OCI-LY3 (cell line): Measurements from ENCODE around the gene TK1.

Source experiments
- H2AFZ ChIP-seq: fragments of 200-600, 300-600 bp; shearing (Covaris generic); 2 replicates; pipeline ENCODE4 v1.6.0; 2014; ENCODE audit warnings: antibody characterized with exemption, low read depth, low read length
- H3K27ac ChIP-seq: fragments of 200-600, 300-600 bp; sonication (generic); 2 replicates; pipeline ENCODE4 v1.5.1; 2014; ENCODE audit warnings: mild to moderate bottlenecking, low read length, moderate library complexity, mixed read lengths
- H3K27me3 ChIP-seq: fragments of 200-600, 300-600 bp; sonication (generic); 2 replicates; pipeline ENCODE4 v1.6.1; 2014; ENCODE audit warnings: low read depth, low read length, mixed read lengths
- H3K36me3 ChIP-seq: fragments of 200-600, 300-600 bp; sonication (generic); replicated peaks from 2 replicates; pipeline ENCODE3; 2014; ENCODE audit warnings: low read depth, low read length, mixed read lengths
- H3K4me1 ChIP-seq: fragments of 300-600, 200-600 bp; sonication (generic); 2 replicates; pipeline ENCODE4 v1.6.1; 2014; ENCODE audit warnings: low read length, mixed read lengths
- H3K4me2 ChIP-seq: fragments of 200-600, 300-600 bp; sonication (generic); 2 replicates; pipeline ENCODE4 v1.6.1; 2014; ENCODE audit warnings: low read length, mixed read lengths
- H3K4me3 ChIP-seq: fragments of 300-600, 200-600 bp; sonication (generic); 2 replicates; pipeline ENCODE4 v1.5.1; 2014; ENCODE audit warnings: antibody characterized with exemption, mild to moderate bottlenecking, low read length, moderate library complexity
- H3K79me2 ChIP-seq: fragments of 300-600, 200-600 bp; shearing (Covaris generic); 2 replicates; pipeline ENCODE4 v1.6.1; 2014; ENCODE audit warnings: mild to moderate bottlenecking, low read length, mixed read lengths
- H3K9ac ChIP-seq: fragments of 300-600, 200-600 bp; shearing (Covaris generic); 2 replicates; pipeline ENCODE4 v1.6.0; 2014; ENCODE audit warnings: mild to moderate bottlenecking, low read length, moderate library complexity
- H3K9me3 ChIP-seq: fragments of 200-600, 300-600 bp; shearing (Covaris generic); 2 replicates; pipeline ENCODE4 v1.6.1; 2014; ENCODE audit warnings: low read length, mixed read lengths; ENCODE audit not compliant: insufficient read depth
- H4K20me1 ChIP-seq: fragments of 200-600, 300-600 bp; sonication (generic); 2 replicates; pipeline ENCODE4 v1.6.1; 2016; ENCODE audit warnings: low read length, mixed read lengths; ENCODE audit not compliant: insufficient read depth
- CTCF ChIP-seq: fragments of 200-600, 300-600 bp; sonication (generic); IDR thresholded peaks from 2 replicates; pipeline ENCODE4 v1.5.1; 2014; ENCODE audit warnings: antibody characterized with exemption, low read length, low read depth
- EZH2phosphoT487 ChIP-seq: fragments of 200-600 bp; shearing (Covaris generic); IDR thresholded peaks from 2 replicates; pipeline ENCODE4 v1.6.1; 2018; ENCODE audit warnings: antibody characterized with exemption, mixed run types, low read depth

TK1 gene

GRCh38 chr17:78163881-78164747 lies 22.7 kb downstream of the TK1 start:
- Histone ChIP-seq H3K9ac (no peak overlapping the region), H3K4me1 (peaks cover 31% of the 10 kb centered on the region), H3K4me3 (no peak overlapping the region), H2AFZ (no peak overlapping the region), H3K79me2 (peaks cover 14% of the 10 kb centered on the region), H3K27ac (no peak overlapping the region), H3K4me2 (no peak overlapping the region), H4K20me1 (no peaks in the 10 kb centered on the region), H3K27me3 (no peaks in the 10 kb centered on the region), H3K9me3 (no peaks in the 10 kb centered on the region), H3K36me3 (peaks cover 7% of the 10 kb centered on the region)
- TF ChIP-seq CTCF (no peak), EZH2phosphoT487 (no peak)

DNA sequence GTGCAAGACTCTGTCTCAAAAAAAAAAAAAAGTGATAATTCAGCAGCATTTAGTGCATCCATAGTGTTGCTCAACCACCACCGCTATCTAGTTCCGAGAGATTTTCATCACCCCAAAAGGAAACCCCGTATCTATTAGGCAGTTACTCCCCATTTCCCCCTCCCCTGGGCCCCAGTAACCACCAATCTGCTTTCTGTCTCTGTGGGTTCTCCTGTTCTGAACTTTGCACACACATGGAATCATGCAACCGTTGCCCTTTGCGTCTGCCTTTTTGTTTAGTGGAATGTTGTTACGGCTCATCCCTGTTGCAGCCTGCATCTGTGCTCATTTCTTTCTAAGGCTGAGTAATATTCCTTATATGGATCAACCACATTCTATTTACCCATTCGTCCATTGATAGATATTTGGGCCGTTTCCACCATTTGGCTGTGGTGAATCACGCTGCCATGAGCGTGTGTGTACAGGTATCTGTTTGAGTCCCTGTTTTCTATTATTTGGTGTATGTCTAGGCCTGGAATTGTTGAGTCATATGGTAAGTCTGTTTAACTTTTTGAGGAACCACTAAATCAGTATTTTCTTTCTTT lies 27.2 kb downstream of the TK1 start:
- H3K79me2 ChIP-seq: no peaks in the 10 kb centered on the region
- H3K9me3 ChIP-seq: no peaks in the 10 kb centered on the region
- H3K27me3 ChIP-seq: no peaks in the 10 kb centered on the region
- H3K4me2 ChIP-seq: peak overlapping the region; percentile 54
- H3K36me3 ChIP-seq: peaks cover 6% of the 10 kb centered on the region
- TF ChIP-seq CTCF (no peak), EZH2phosphoT487 (no peak)
- peak overlapping the region; percentile 72 for H3K9ac ChIP-seq
- peak overlapping the region; percentile 15 for H3K4me3 ChIP-seq
- H3K27ac ChIP-seq: peak overlapping the region; percentile 82
- peaks cover 52% of the 10 kb centered on the region for H3K4me1 ChIP-seq
- H2AFZ ChIP-seq: peak overlapping the region; percentile 19; the same call in 1 of the 2 replicates
- H4K20me1 ChIP-seq: no peaks in the 10 kb centered on the region

- H3K4me3 ChIP-seq: peak overlapping the region; percentile 20; the same call in 1 of the 2 replicates
- no peaks in the 10 kb centered on the region for H3K36me3 ChIP-seq
- no peak overlapping the region for H2AFZ ChIP-seq
- H4K20me1 ChIP-seq: no peaks in the 10 kb centered on the region
- peak overlapping the region; percentile 67 for H3K9ac ChIP-seq
- H3K9me3 ChIP-seq: no peaks in the 10 kb centered on the region
- no peaks in the 10 kb centered on the region for H3K27me3 ChIP-seq
- TF ChIP-seq CTCF (no peak), EZH2phosphoT487 (no peak)
- peaks cover 88% of the 10 kb centered on the region for H3K4me1 ChIP-seq
- peak overlapping the region; percentile 98 for H3K27ac ChIP-seq
- H3K4me2 ChIP-seq: peak overlapping the region; percentile 61
- H3K79me2 ChIP-seq: no peaks in the 10 kb centered on the region
These were observed 31.7 kb downstream of the TK1 start for GRCh38 chr17:78154903-78155811.
